Esophagus squamous epithelium (tissue), 5 donors: ENCODE measurements around the gene MYO1D. TPM values are rescaled to one million over a fixed set of nuclear protein-coding genes. Genes with fewer than 3 reads are reported as not detected.

Experiments used
- DNase-seq: peaks from one replicate; lab custom pipeline; 2025; lab: John Stamatoyannopoulos, UW
- H3K27ac ChIP-seq, 4 donors: fragments of 200-600 bp; sonication (generic); one replicate each; pipeline ENCODE4 v1.5.1; 2016 to 2019; ENCODE audit warnings: mild to moderate bottlenecking in 1 of 4
- H3K27me3 ChIP-seq, 4 donors: fragments of 200-600 bp; sonication (generic); 1 replicate in 3 of 4; 2 replicates in 1 of 4; pipeline versions ENCODE4 v1.5.1 to v1.6.0; 2017 to 2021; ENCODE audit warnings: antibody characterized with exemption in 1 of 4
- H3K36me3 ChIP-seq, 3 donors: fragments of 200-600 bp; sonication (generic); one replicate each; pipeline ENCODE4 v1.5.1; 2016 to 2019
- H3K4me1 ChIP-seq, 3 donors: fragments of 200-600 bp; sonication (generic); one replicate each; pipeline ENCODE4 v1.5.1; 2017 to 2019
- H3K4me3 ChIP-seq, 4 donors: fragments of 200-600 bp; sonication (generic); 1 replicate in 3 of 4; 2 replicates in 1 of 4; pipeline ENCODE4 v1.5.1; 2016 to 2019; ENCODE audit warnings: mild to moderate bottlenecking in 2 of 4, moderate library complexity in 1 of 4
- H3K9me3 ChIP-seq, 3 donors: fragments of 200-600 bp; sonication (generic); one replicate each; pipeline ENCODE4 v1.5.1; 2016 to 2019
- POLR2A ChIP-seq, 4 donors: fragments of 450-650 bp; IDR thresholded peaks; one replicate each; pipeline ENCODE4 v1.6.1; 2017; ENCODE audit warnings: antibody characterized with exemption in 4 of 4, mild to moderate bottlenecking in 4 of 4, moderate library complexity in 3 of 4
- WGBS, 2 donors: methylation state at CpG; one replicate each; pipeline ENCODE4 v1.1.5; 2018; 5-methylcytosine and 5-hydroxymethylcytosine counted together
- intact Hi-C: fragments of 100-400 bp; cut with DNase I; formaldehyde crosslinking; loops from one replicate; pipeline ENCODE4 v1.15.0; 2022
- total RNA-seq, 4 donors: library from RNA; depleted of rRNA; stranded (reverse); fragments of >200 nt; gene quantifications; one replicate each; pipeline ENCODE4 v1.1.0, GENCODE V29; 2016
- TF ChIP-seq, protein P1 (sequence below), 6 experiments: fragments of 450-650 bp in 4 of 6; fragments of 200-600 bp in 2 of 6; sonication (generic) in 2 of 6; IDR thresholded peaks; one replicate each; pipeline ENCODE4 v1.5.1; 2016 to 2019; ENCODE audit warnings: antibody characterized with exemption in 6 of 6, mild to moderate bottlenecking in 4 of 6, moderate library complexity in 4 of 6
- donor health status: DM: yes; HTN: yes; CAD: no.

The MYO1D gene
- total RNA-seq, 4 donors from 2014 or later = 58.8 to 86.8 (median 64.3) TPM

DNA sequence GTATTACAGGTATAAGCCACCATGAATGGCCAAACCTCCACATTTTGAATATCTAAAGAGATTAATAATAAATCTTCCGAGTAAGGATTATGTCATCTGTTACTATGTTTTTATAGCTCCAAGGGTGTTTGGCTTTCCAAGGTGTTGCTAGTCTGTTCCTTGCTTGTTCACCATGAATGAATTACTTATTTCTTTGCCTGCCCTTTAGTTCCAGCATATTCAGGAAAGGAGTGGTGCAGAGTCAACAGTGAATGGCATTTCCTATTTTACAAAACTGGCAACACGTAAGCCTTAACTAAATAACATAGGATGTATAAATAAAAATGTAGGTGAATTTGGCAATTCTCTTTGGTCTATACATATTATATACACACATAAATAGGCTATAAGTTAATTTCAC lies 70.3 kb downstream of the MYO1D start:
- TF ChIP-seq POLR2A (IDR thresholded peaks at IDR 0.05) = no peak
- TF ChIP-seq, protein P1, sequence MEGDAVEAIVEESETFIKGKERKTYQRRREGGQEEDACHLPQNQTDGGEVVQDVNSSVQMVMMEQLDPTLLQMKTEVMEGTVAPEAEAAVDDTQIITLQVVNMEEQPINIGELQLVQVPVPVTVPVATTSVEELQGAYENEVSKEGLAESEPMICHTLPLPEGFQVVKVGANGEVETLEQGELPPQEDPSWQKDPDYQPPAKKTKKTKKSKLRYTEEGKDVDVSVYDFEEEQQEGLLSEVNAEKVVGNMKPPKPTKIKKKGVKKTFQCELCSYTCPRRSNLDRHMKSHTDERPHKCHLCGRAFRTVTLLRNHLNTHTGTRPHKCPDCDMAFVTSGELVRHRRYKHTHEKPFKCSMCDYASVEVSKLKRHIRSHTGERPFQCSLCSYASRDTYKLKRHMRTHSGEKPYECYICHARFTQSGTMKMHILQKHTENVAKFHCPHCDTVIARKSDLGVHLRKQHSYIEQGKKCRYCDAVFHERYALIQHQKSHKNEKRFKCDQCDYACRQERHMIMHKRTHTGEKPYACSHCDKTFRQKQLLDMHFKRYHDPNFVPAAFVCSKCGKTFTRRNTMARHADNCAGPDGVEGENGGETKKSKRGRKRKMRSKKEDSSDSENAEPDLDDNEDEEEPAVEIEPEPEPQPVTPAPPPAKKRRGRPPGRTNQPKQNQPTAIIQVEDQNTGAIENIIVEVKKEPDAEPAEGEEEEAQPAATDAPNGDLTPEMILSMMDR (IDR thresholded peaks at IDR 0.05) = no peak
- DNase-seq = no peak
- no peak overlapping the region for H3K4me3 ChIP-seq
- H3K27ac ChIP-seq = no peak overlapping the region
- no peaks in the 10 kb centered on the region for H3K27me3 ChIP-seq
- peaks cover 0 to 26% (median 4%) of the 10 kb centered on the region in 3 donors for H3K4me1 ChIP-seq
- WGBS, 2 donors = 52 to 85% methylated on average over 2 of the region's 2 CpGs
- H3K9me3 ChIP-seq = no peaks in the 10 kb centered on the region
- no peaks in the 10 kb centered on the region for H3K36me3 ChIP-seq
- intact Hi-C loops = no loop called here

DNA sequence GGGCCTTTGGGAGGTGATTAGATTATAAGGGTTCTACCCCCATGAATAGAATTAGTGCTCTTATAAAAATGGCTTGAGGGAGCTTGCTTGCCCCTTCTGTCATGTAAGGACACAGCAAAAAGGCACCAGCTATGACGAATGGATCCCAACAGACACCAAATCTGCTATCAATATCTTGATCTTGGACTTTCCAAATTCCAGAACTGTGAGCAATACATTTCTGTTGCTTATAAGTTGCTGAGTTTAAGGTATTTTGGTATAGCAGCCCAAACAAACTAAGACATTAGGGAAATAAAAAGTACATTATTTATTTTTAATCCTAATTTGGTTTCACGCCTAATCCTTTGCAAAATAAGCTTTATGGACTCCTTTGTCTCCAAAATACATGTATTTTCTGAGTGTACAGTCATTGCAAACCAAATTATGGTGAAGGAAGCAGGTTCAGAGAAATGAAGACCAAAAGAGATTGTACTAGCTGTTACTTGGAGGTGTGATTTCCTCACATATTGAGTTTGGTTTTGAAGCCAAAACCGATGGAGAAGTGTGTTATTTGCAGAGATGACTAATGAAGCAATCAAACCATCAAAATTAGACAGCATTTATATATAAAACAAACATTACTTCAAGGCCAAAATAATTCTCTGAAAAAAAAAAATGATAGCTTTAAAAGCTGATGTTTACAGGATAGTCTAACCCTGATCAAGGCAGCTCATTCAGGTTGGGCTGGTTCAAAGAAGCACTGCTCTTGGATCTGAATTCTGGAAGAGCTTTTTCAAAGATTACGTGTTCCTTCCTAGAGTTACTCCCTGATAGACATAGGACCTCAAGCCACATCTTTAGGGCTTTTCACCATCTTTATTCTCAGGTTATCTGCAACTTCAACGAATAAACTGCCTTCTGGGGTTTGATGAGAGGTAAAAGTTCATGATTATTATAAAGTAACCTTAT lies 71.6 kb downstream of the MYO1D start:
- no peak for DNase-seq
- Histone ChIP-seq H3K27ac (no peak overlapping the region), H3K36me3 (no peaks in the 10 kb centered on the region), H3K27me3 (no peaks in the 10 kb centered on the region), H3K9me3 (no peaks in the 10 kb centered on the region), H3K4me3 (no peak overlapping the region), H3K4me1 (peaks cover 0 to 29% (median 4%) of the 10 kb centered on the region in 3 donors)
- TF ChIP-seq, protein P1 (IDR thresholded peaks at IDR 0.05) = no peak
- no peak for TF ChIP-seq POLR2A (IDR thresholded peaks at IDR 0.05)
- intact Hi-C loops = no loop called here
- 70% methylated on average over 5 of the region's 5 CpGs for WGBS, 2 donors

DNA sequence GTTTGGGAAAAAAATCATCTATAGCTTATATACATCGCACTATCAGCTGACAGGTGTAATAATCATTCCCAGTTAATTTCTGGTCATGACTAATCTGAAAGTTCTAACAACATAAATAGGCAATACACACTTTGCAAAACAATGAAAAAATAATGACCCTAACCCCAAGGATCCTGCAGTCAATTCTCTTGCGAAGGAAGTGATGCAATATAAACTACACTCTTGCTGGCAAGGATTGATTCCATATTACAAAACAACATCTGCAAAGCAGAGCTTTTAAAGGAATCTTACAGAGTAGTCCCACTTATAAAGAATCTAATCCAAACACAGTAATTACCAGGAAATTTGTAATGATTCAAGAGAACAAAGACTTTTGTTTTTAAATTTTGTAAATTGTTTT lies 73.4 kb downstream of the MYO1D start:
- H3K4me1 ChIP-seq = peaks cover 0 to 29% (median 4%) of the 10 kb centered on the region in 3 donors
- no peak for TF ChIP-seq POLR2A (IDR thresholded peaks at IDR 0.05)
- TF ChIP-seq, protein P1 (IDR thresholded peaks at IDR 0.05) = no peak
- no peaks in the 10 kb centered on the region for H3K9me3 ChIP-seq
- H3K4me3 ChIP-seq = no peak overlapping the region
- DNase-seq = no peak
- no peaks in the 10 kb centered on the region for H3K27me3 ChIP-seq
- no peak overlapping the region for H3K27ac ChIP-seq
- intact Hi-C loops = no loop called here
- H3K36me3 ChIP-seq = no peaks in the 10 kb centered on the region
- 77 to 83% methylated on average over 2 of the region's 2 CpGs for WGBS, 2 donors

DNA sequence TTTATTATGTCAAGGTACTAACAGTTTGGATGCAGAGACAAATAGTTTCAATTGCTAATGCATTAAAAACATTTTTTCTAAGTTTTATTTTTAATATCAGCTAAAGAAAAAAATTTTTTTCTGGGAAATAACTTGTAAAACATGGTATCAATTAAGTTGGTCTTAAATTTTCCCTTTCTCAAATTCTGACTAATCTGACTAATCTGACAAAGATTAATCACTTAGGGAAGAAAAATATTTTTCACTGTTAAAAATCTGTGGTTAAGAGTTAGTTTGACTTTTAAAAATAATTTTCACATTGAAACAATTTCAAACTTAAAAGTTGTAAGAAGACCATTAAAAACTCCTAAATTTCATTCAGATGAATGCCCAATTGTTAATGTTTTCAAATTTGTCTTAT lies 74.6 kb downstream of the MYO1D start:
- no peak overlapping the region for H3K4me3 ChIP-seq
- no peak overlapping the region for H3K27ac ChIP-seq
- TF ChIP-seq, protein P1 (IDR thresholded peaks at IDR 0.05) = no peak
- TF ChIP-seq POLR2A (IDR thresholded peaks at IDR 0.05) = no peak
- intact Hi-C loops = no loop called here
- H3K9me3 ChIP-seq = no peaks in the 10 kb centered on the region
- peaks cover 0 to 29% (median 4%) of the 10 kb centered on the region in 3 donors for H3K4me1 ChIP-seq
- no peaks in the 10 kb centered on the region for H3K36me3 ChIP-seq
- no peak for DNase-seq
- no peaks in the 10 kb centered on the region for H3K27me3 ChIP-seq

DNA sequence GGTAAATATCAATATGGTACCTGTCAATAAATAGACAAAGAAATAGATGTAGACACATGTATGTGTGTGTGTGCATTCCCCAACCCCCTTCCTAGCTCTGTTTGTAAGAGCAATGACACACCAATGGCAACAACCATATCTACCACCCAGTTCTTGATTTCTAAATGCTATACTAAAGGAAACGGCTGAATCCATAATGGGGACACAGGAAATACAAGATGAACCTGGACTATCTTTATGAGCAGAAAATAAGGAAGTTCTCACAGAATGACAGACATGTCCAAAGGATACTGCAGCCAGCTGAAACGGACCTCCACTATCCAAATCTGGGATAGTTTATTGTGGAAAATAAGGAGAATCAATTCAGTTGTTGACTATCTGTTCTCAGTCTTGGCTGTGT lies 75.3 kb downstream of the MYO1D start:
- no peak for DNase-seq
- no peak overlapping the region for H3K4me3 ChIP-seq
- peaks cover 0 to 29% (median 4%) of the 10 kb centered on the region in 3 donors for H3K4me1 ChIP-seq
- TF ChIP-seq, protein P1 (IDR thresholded peaks at IDR 0.05) = no peak
- no peak for TF ChIP-seq POLR2A (IDR thresholded peaks at IDR 0.05)
- H3K36me3 ChIP-seq = no peaks in the 10 kb centered on the region
- no peaks in the 10 kb centered on the region for H3K9me3 ChIP-seq
- no peak overlapping the region for H3K27ac ChIP-seq
- H3K27me3 ChIP-seq = no peaks in the 10 kb centered on the region
- intact Hi-C loops = no loop called here
- WGBS, 2 donors = 73 to 83% methylated on average over 2 of the region's 2 CpGs
